Mesodermal cell (in vitro differentiated cells): ENCODE data around the gene TYK2.
"Not testable (repeated sequence)": the region's sequence is repeated elsewhere in the genome, so short reads cannot be mapped to it uniquely, and the experiment has no call there.

Experiments
- H3K27ac ChIP-seq: 2 replicates; pipeline ENCODE4 v1.7.0; 2013; ENCODE audit warnings: mild to moderate bottlenecking, low read depth, low read length, moderate library complexity; ENCODE audit not compliant: severe bottlenecking
- H3K36me3 ChIP-seq: 2 replicates; pipeline ENCODE4 v1.7.1; 2013; ENCODE audit warnings: mild to moderate bottlenecking, low read length, moderate library complexity; ENCODE audit not compliant: control insufficient read depth, insufficient read depth
- H3K4me1 ChIP-seq: one replicate; pipeline ENCODE4 v1.7.1; 2013; ENCODE audit warnings: mild to moderate bottlenecking, low read length; ENCODE audit not compliant: insufficient read depth, control insufficient read depth, poor library complexity, severe bottlenecking
- H3K4me3 ChIP-seq: 2 replicates; pipeline ENCODE4 v1.7.0; 2013; ENCODE audit warnings: low read length, control low read depth, mild to moderate bottlenecking; ENCODE audit not compliant: insufficient read depth, poor library complexity, severe bottlenecking; ENCODE audit errors: extremely low read depth
- H3K9me3 ChIP-seq: 2 replicates; pipeline ENCODE4 v1.7.1; 2013; ENCODE audit warnings: mild to moderate bottlenecking, low read length, moderate library complexity; ENCODE audit not compliant: control insufficient read depth
- WGBS, 2 experiments: methylation state at CpG; one replicate each; pipeline ENCODE4 v1.1.5; 2013; ENCODE audit warnings: missing lambda C conversion rate in 2 of 2; ENCODE audit not compliant: insufficient coverage in 2 of 2; 5-methylcytosine and 5-hydroxymethylcytosine counted together

The TYK2 gene

GRCh38 chr19:10419200-10419645, 38.9 kb upstream of the TYK2 start:
- Histone ChIP-seq H3K4me3 (peak overlapping the region; percentile 54), H3K36me3 (no peaks in the 10 kb centered on the region), H3K4me1 (peaks cover 23% of the 10 kb centered on the region), H3K9me3 (no peaks in the 10 kb centered on the region), H3K27ac (no peak overlapping the region)
- WGBS, 2 experiments, result 0% methylated on average over 27 of the region's 40 CpGs; no CpG with 5 or more reads in 1 of the 2 experiments

DNA sequence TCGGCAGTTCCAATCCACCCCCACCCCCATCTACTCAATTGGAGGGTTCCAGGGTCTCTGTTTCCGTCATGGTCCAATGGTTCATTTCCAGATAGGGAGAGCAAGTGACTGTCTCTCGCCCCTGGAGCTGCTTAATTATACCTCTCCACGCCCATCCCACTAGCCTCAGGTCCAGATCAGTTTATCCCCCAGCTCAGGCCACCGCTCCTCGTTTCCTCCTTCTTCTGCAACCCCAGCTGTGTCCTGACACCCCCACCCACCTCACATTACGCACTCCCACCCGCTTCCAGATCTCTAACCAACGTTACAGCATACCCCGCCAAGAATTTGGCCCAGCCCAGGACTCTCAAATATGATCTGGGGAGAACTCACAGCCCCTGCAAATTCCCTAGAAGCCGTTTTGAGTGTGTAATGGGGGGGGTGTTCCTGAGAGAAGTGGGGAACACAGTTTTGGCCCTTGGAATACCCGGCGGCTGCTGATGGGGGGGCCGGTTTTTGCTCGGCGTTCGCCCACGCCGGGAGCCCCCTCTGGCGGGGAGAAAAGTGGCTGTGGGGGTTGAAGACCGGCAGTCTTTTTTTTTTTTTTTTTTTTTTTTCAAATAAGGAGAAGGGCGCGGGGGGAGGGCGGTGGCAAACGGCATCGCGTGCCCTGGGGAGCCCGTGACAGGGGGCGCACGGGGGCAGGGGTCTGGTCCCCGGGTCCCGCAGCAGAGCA, 38.3 kb upstream of the TYK2 start:
- H3K9me3 ChIP-seq, result no peaks in the 10 kb centered on the region
- H3K36me3 ChIP-seq, result no peaks in the 10 kb centered on the region
- peaks cover 17% of the 10 kb centered on the region for H3K4me1 ChIP-seq
- no peak overlapping the region for H3K27ac ChIP-seq
- peak overlapping the region; percentile 54 for H3K4me3 ChIP-seq
- WGBS, 2 experiments, result 0 to 2% methylated on average over 5 to 16 of the region's 32 CpGs

DNA sequence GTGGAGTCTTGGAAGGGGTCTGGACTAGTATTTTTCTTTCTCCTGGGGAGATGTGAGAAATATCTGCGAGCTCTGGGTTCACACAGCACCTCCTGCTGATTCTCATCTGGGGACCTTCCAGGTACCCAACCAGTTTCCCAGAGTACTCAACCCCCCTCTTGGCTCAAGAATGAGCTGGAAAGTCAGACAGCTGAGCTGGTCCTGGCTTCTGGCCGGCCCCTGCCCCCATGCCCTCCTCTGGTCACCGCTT, 37.8 kb upstream of the TYK2 start:
- Histone ChIP-seq H3K4me3 (peak overlapping the region; percentile 54), H3K36me3 (no peaks in the 10 kb centered on the region), H3K4me1 (peaks cover 16% of the 10 kb centered on the region), H3K9me3 (no peaks in the 10 kb centered on the region), H3K27ac (peak overlapping the region; percentile 49)
- 0% methylated on average over 2 of the region's 3 CpGs; no CpG with 5 or more reads in 1 of the 2 experiments for WGBS, 2 experiments

DNA sequence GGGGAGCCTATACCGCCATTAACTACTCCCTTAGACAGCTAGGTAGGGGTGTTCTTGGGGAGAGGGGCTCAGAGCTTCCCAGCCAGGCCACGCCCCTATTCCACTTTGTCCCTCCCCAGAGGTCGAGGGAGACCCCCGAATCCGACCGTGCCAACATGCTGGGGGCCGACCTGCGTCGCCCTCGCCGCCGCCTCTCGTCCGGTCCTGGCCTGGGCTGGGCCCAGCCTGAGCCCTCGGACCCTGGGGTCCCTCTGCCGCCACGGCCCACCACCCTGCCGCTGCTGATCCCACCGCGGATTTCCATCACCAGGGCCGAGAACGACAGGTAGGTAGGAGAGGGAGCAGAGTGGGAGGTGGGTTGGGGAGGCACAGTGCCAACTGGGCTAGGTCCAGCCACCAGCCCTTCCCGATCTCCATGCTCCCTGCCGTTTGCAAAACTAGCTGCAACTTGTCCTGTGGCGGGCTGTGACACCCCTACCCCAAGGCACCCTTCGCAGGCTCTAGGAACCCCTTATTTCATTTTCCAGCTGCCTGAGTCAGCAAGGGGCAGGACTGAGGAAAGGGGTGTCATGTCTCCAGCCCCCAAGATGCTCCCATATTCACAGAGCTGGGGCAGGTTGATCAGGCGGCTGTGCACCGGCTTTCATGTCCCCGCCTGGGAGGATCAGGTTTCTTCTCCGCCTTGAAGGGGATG, 37.3 kb upstream of the TYK2 start:
- Histone ChIP-seq H3K4me1 (peaks cover 16% of the 10 kb centered on the region), H3K4me3 (peak overlapping the region; percentile 54), H3K9me3 (no peaks in the 10 kb centered on the region), H3K36me3 (no peaks in the 10 kb centered on the region), H3K27ac (peak overlapping the region; percentile 49)
- WGBS, 2 experiments, result 6 to 23% methylated on average over 10 to 19 of the region's 30 CpGs

GRCh38 chr19:10416380-10417257, 36.2 kb upstream of the TYK2 start:
- Histone ChIP-seq H3K4me1 (peaks cover 20% of the 10 kb centered on the region), H3K4me3 (peak overlapping the region; percentile 46), H3K36me3 (no peaks in the 10 kb centered on the region), H3K9me3 (no peaks in the 10 kb centered on the region), H3K27ac (peak overlapping the region; percentile 10)
- 4 to 7% methylated on average over 44 to 56 of the region's 67 CpGs for whole genome bisulfite sequencing, 2 experiments

- WGBS, 2 experiments, result 13 to 14% methylated on average over 9 of the region's 9 CpGs
- no peaks in the 10 kb centered on the region for H3K36me3 ChIP-seq
- peak overlapping the region; percentile 10 for H3K27ac ChIP-seq
- H3K9me3 ChIP-seq, result no peaks in the 10 kb centered on the region
- H3K4me1 ChIP-seq, result peaks cover 20% of the 10 kb centered on the region
- H3K4me3 ChIP-seq, result peak overlapping the region; percentile 46
These were observed 35.7 kb upstream of the TYK2 start for GRCh38 chr19:10416083-10416379.

GRCh38 chr19:10412257-10412977, 32.0 kb upstream of the TYK2 start:
- H3K4me1 ChIP-seq, result peaks cover 7% of the 10 kb centered on the region
- H3K9me3 ChIP-seq, result no peaks in the 10 kb centered on the region
- no peaks in the 10 kb centered on the region for H3K36me3 ChIP-seq
- no peak overlapping the region for H3K27ac ChIP-seq
- H3K4me3 ChIP-seq, result no peak overlapping the region
- WGBS, 2 experiments, result 86 to 91% methylated on average over 11 to 12 of the region's 13 CpGs

GRCh38 chr19:10411224-10411623, 30.9 kb upstream of the TYK2 start:
- H3K4me3 ChIP-seq, H3K36me3 ChIP-seq, H3K9me3 ChIP-seq, H3K27ac ChIP-seq, H3K4me1 ChIP-seq: not testable (repeated sequence)
- 81 to 91% methylated on average over 3 to 5 of the region's 5 CpGs for WGBS, 2 experiments

- 82 to 84% methylated on average over 14 to 16 of the region's 18 CpGs for WGBS, 2 experiments
- H3K4me3 ChIP-seq, result no peak overlapping the region
- H3K36me3 ChIP-seq, result no peaks in the 10 kb centered on the region
- H3K4me1 ChIP-seq, result peaks cover 4% of the 10 kb centered on the region
- no peak overlapping the region for H3K27ac ChIP-seq
- H3K9me3 ChIP-seq, result no peaks in the 10 kb centered on the region
These were observed 28.3 kb upstream of the TYK2 start for GRCh38 chr19:10408511-10409283.

DNA sequence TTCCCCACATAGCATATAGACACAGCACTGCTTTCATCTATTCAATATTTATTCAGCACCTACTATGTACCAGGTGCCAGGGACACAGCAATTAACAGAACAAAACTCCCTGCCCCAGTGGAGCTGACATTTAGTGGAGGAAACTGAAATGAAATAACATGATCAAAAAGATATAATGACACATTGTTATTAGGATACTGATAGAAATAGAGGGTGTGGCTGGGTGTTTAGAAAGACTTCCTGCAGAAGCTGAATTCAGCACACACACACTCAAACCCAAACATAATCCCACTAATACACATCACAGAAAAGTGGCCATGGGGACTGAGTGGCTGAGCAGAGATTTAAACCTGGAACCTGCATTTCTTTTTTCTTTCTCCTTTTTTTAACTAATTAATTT, 26.7 kb upstream of the TYK2 start:
- H3K4me1 ChIP-seq, result peaks cover 4% of the 10 kb centered on the region
- no peak overlapping the region for H3K27ac ChIP-seq
- no peaks in the 10 kb centered on the region for H3K36me3 ChIP-seq
- H3K4me3 ChIP-seq, result no peak overlapping the region
- H3K9me3 ChIP-seq, result no peaks in the 10 kb centered on the region
